Measurements from ENCODE around the gene MPHOSPH9. TPM values are rescaled to one million over a fixed set of nuclear protein-coding genes. Genes with fewer than 3 reads are reported as not detected.

Gene MPHOSPH9
- total and polyA plus RNA-seq, 2 donors (not counting 3 experiments of a cell fraction or from before 2014, with no cell fraction given) = 7.8 to 42.4 TPM

- Histone ChIP-seq H3K36me3 (ENCODE audit: control insufficient read depth in 2 of 2, extremely low read depth in 1 of 2, insufficient read depth in 2 of 2, low read length in 2 of 2) (peaks cover 0 to 2% of the 10 kb centered on the region in 2 experiments), H3K27ac (ENCODE audit: insufficient read depth, low read depth, low read length) (no peak overlapping the region), H3K4me2 (ENCODE audit: insufficient read depth, low read length) (no peak overlapping the region), H3K27me3 (ENCODE audit: control insufficient read depth in 2 of 2, insufficient read depth in 2 of 2, low read length in 2 of 2) (no peaks in the 10 kb centered on the region), H2AFZ (ENCODE audit: low read depth, low read length) (no peak overlapping the region), H3K9me3 (replicated peaks; ENCODE audit: control insufficient read depth, insufficient read depth, low read length) (no peaks in the 10 kb centered on the region), H4K20me1 (replicated peaks; ENCODE audit: control insufficient read depth, extremely low read depth, insufficient read depth, low read length) (no peaks in the 10 kb centered on the region), H3K9me1 (replicated peaks; ENCODE audit: control insufficient read depth, extremely low read depth, insufficient read depth, low read length) (no peaks in the 10 kb centered on the region), H3K9ac (replicated peaks; ENCODE audit: extremely low read depth, insufficient read depth, low read length) (no peak overlapping the region), H3K79me2 (ENCODE audit: control insufficient read depth, insufficient read depth, low read length) (peaks cover 9% of the 10 kb centered on the region), H3K4me3 (replicated peaks in 1 of 3; ENCODE audit: insufficient read depth in 1 of 3, low read depth in 1 of 3, low read length in 3 of 3) (no peak overlapping the region), H3K4me1 (ENCODE audit: control insufficient read depth, extremely low read depth, insufficient read depth, low read length) (peaks cover 14% of the 10 kb centered on the region)
- DNase-seq (ENCODE audit: low read depth, low spot score) = no peak
- BruUV-seq (replicated peaks) = no TSS peak
- TF ChIP-seq POLR2AphosphoS5 (IDR thresholded peaks at IDR 0.05; ENCODE audit: insufficient read depth, low read depth, low read length) = no peak
- no peak for TF ChIP-seq POLR2A (IDR thresholded peaks at IDR 0.05; ENCODE audit: low read depth, low read length)
- no peak for TF ChIP-seq GATA2 (IDR thresholded peaks at IDR 0.05; ENCODE audit: insufficient read depth, insufficient read length, low read depth, low read length)
- TF ChIP-seq MYC (IDR thresholded peaks at IDR 0.05; ENCODE audit: low read depth, low read length) = no peak
- no peak for TF ChIP-seq EZH2 (IDR thresholded peaks at IDR 0.05; ENCODE audit: borderline replicate concordance, low read depth, low read length, severe bottlenecking)
- TF ChIP-seq, protein P1, sequence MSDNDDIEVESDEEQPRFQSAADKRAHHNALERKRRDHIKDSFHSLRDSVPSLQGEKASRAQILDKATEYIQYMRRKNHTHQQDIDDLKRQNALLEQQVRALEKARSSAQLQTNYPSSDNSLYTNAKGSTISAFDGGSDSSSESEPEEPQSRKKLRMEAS (IDR thresholded peaks at IDR 0.05; ENCODE audit: insufficient read depth, insufficient read length) = no peak
- no peak for TF ChIP-seq JUN (IDR thresholded peaks at IDR 0.05; ENCODE audit: borderline replicate concordance, insufficient read depth, insufficient read length, low read depth)
- TF ChIP-seq, protein P2, sequence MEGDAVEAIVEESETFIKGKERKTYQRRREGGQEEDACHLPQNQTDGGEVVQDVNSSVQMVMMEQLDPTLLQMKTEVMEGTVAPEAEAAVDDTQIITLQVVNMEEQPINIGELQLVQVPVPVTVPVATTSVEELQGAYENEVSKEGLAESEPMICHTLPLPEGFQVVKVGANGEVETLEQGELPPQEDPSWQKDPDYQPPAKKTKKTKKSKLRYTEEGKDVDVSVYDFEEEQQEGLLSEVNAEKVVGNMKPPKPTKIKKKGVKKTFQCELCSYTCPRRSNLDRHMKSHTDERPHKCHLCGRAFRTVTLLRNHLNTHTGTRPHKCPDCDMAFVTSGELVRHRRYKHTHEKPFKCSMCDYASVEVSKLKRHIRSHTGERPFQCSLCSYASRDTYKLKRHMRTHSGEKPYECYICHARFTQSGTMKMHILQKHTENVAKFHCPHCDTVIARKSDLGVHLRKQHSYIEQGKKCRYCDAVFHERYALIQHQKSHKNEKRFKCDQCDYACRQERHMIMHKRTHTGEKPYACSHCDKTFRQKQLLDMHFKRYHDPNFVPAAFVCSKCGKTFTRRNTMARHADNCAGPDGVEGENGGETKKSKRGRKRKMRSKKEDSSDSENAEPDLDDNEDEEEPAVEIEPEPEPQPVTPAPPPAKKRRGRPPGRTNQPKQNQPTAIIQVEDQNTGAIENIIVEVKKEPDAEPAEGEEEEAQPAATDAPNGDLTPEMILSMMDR (IDR thresholded peaks at IDR 0.05; ENCODE audit: extremely low read depth in 1 of 2, insufficient read depth in 1 of 2, low read depth in 1 of 2, low read length in 2 of 2) = no peak
- no peak for TF ChIP-seq FOS (IDR thresholded peaks at IDR 0.05; ENCODE audit: borderline replicate concordance, insufficient read depth, low read length)
- FAIRE-seq = no peak
- POLR2A ChIA-PET = no interaction called here
- CTCF ChIA-PET = interaction anchor here (0.8 to 7.2 kb wide), 3 partner anchors 83 to 109 kb away, joined by 3 to 108 read pairs (median 3); no protein-coding TSS in a partner anchor
- dilution Hi-C loops (cut with MboI; ENCODE audit: extremely low pct_ligation_motif_present, low sequenced_read_pairs) = no loop called here
- intact Hi-C loops (cut with micrococcal nuclease) = loop anchor here (5.0 kb wide), 1 partner anchor 79 kb away; the partner anchor contains the start of genes MPHOSPH9 and MTRFR
Measured at GRCh38 chr12:123152833-123153232, 80.1 kb downstream of the MPHOSPH9 start.
